Suprapubic skin (tissue), 4 donors: Measurements from ENCODE around the gene STKLD1. TPM values are rescaled to one million over a fixed set of nuclear protein-coding genes. Genes with fewer than 3 reads are reported as not detected.

ENCODE experiments used
- DNase-seq, 2 donors: peaks; one replicate each; pipeline ENCODE4 v3.0.0-alpha.2; 2019; ENCODE audit warnings: low spot score in 2 of 2
- H3K27ac ChIP-seq: fragments of 200-600 bp; sonication (generic); one replicate; pipeline ENCODE4 v1.5.1; 2019
- H3K27me3 ChIP-seq: fragments of 200-600 bp; sonication (generic); one replicate; pipeline ENCODE4 v1.5.1; 2019
- H3K36me3 ChIP-seq: fragments of 200-600 bp; sonication (generic); one replicate; pipeline ENCODE4 v1.5.1; 2019
- H3K4me1 ChIP-seq: fragments of 200-600 bp; sonication (generic); one replicate; pipeline ENCODE4 v1.5.1; 2019
- H3K4me3 ChIP-seq: fragments of 200-600 bp; sonication (generic); one replicate; pipeline ENCODE4 v1.5.1; 2019; ENCODE audit warnings: mild to moderate bottlenecking
- H3K9me3 ChIP-seq: fragments of 200-600 bp; sonication (generic); one replicate; pipeline ENCODE4 v1.5.1; 2019
- CTCF ChIP-seq, 2 donors: fragments of 200-600 bp in 1 of 2; fragments of 450-650 bp in 1 of 2; sonication (generic) in 1 of 2; IDR thresholded peaks; one replicate each; pipeline ENCODE4 v1.5.1; 2016 to 2019; ENCODE audit warnings: antibody characterized with exemption in 2 of 2, mild to moderate bottlenecking in 1 of 2, moderate library complexity in 1 of 2
- EP300 ChIP-seq: sonication (generic); formaldehyde crosslinking; IDR thresholded peaks from one replicate; pipeline ENCODE4 v1.6.1; 2017; ENCODE audit warnings: antibody characterized with exemption
- POLR2A ChIP-seq, 2 donors: fragments of 450-650 bp; IDR thresholded peaks; one replicate each; pipeline ENCODE4 v1.6.1; 2017; ENCODE audit warnings: antibody characterized with exemption in 2 of 2, mild to moderate bottlenecking in 2 of 2, moderate library complexity in 2 of 2
- POLR2AphosphoS5 ChIP-seq, 3 donors: sonication (generic); formaldehyde crosslinking; IDR thresholded peaks; one replicate each; pipeline ENCODE4 v1.6.1; 2017; ENCODE audit warnings: antibody characterized with exemption in 3 of 3
- WGBS: methylation state at CpG from one replicate; pipeline ENCODE4 v1.1.5; 2018; 5-methylcytosine and 5-hydroxymethylcytosine counted together
- total RNA-seq, 4 donors: library from RNA; depleted of rRNA; stranded (reverse); fragments of >200 nt; gene quantifications; one replicate each; pipeline ENCODE4 v1.1.0, GENCODE V29; 2016

STKLD1 gene
- total RNA-seq, 4 donors from 2014 or later, result 1.8 to 4.2 (median 2.3) TPM; not detected in 1

- peaks cover 87% of the 10 kb centered on the region for H3K4me1 ChIP-seq
- H3K4me3 ChIP-seq, result no peak overlapping the region
- DNase-seq, result no peak
- no peak for TF ChIP-seq POLR2A (IDR thresholded peaks at IDR 0.05)
- TF ChIP-seq EP300, result no peak
- TF ChIP-seq POLR2AphosphoS5 (IDR thresholded peaks at IDR 0.05), result no peak
- no peak for TF ChIP-seq CTCF (IDR thresholded peaks at IDR 0.05)
- H3K36me3 ChIP-seq, result peaks cover 41% of the 10 kb centered on the region
- peak overlapping the region; percentile 8 for H3K27ac ChIP-seq
- no peaks in the 10 kb centered on the region for H3K9me3 ChIP-seq
- H3K27me3 ChIP-seq, result no peaks in the 10 kb centered on the region
- WGBS, result 44% methylated on average over 16 of the region's 18 CpGs
Measured at GRCh38 chr9:133368249-133368881, 7.8 kb upstream of the STKLD1 start.

- DNase-seq, result no peak
- no peaks in the 10 kb centered on the region for H3K9me3 ChIP-seq
- peaks cover 30% of the 10 kb centered on the region for H3K36me3 ChIP-seq
- H3K4me3 ChIP-seq, result no peak overlapping the region
- peaks cover 87% of the 10 kb centered on the region for H3K4me1 ChIP-seq
- WGBS, result 78% methylated on average over 6 of the region's 6 CpGs
- H3K27me3 ChIP-seq, result no peaks in the 10 kb centered on the region
- no peak for TF ChIP-seq POLR2A (IDR thresholded peaks at IDR 0.05)
- TF ChIP-seq POLR2AphosphoS5 (IDR thresholded peaks at IDR 0.05), result no peak
- TF ChIP-seq CTCF (IDR thresholded peaks at IDR 0.05), result no peak
- TF ChIP-seq EP300, result no peak
- H3K27ac ChIP-seq, result no peak overlapping the region
Measured at GRCh38 chr9:133369422-133369821, 6.7 kb upstream of the STKLD1 start.

- WGBS, result 90% methylated on average over 7 of the region's 7 CpGs
- H3K4me1 ChIP-seq, result peaks cover 88% of the 10 kb centered on the region
- no peaks in the 10 kb centered on the region for H3K27me3 ChIP-seq
- no peaks in the 10 kb centered on the region for H3K9me3 ChIP-seq
- no peak overlapping the region for H3K4me3 ChIP-seq
- no peak for DNase-seq
- H3K36me3 ChIP-seq, result peaks cover 26% of the 10 kb centered on the region
- H3K27ac ChIP-seq, result no peak overlapping the region
- TF ChIP-seq EP300, result no peak
Measured at GRCh38 chr9:133369933-133370332, 6.2 kb upstream of the STKLD1 start.

DNA sequence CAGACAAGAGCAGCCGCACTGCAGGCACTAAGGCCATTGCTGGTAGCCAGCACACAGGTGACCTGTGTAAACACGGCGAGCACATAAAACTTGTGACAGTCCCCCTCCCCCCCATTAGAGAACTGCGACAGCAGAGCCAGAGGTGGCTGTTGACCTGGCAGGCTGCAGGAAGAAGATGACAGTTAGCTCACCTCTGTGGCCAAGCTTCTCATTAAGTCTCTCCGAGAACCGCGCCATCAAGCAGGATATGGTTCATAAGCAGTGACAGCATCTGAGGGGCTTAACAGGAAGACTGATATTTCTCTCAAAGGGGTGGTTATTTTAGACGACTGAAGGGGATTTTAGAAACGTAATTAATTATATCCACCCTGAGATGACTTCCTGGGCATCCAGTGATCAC, 5.5 kb upstream of the STKLD1 start:
- H3K4me3 ChIP-seq, result no peak overlapping the region
- H3K4me1 ChIP-seq, result peaks cover 86% of the 10 kb centered on the region
- peaks cover 19% of the 10 kb centered on the region for H3K36me3 ChIP-seq
- no peaks in the 10 kb centered on the region for H3K27me3 ChIP-seq
- 76% methylated on average over 7 of the region's 9 CpGs for WGBS
- H3K9me3 ChIP-seq, result no peaks in the 10 kb centered on the region
- TF ChIP-seq EP300 (no peak), POLR2A (IDR thresholded peaks at IDR 0.05) (no peak), CTCF (IDR thresholded peaks at IDR 0.05) (no peak), POLR2AphosphoS5 (IDR thresholded peaks at IDR 0.05) (no peak)
- H3K27ac ChIP-seq, result no peak overlapping the region
- DNase-seq, result no peak

- Histone ChIP-seq H3K27ac (no peak overlapping the region), H3K27me3 (no peaks in the 10 kb centered on the region), H3K36me3 (peaks cover 14% of the 10 kb centered on the region), H3K9me3 (no peaks in the 10 kb centered on the region), H3K4me3 (no peak overlapping the region), H3K4me1 (peaks cover 83% of the 10 kb centered on the region)
- TF ChIP-seq EP300 (no peak), POLR2AphosphoS5 (IDR thresholded peaks at IDR 0.05) (no peak), POLR2A (IDR thresholded peaks at IDR 0.05) (no peak), CTCF (IDR thresholded peaks at IDR 0.05) (no peak)
- 35% methylated on average over 8 of the region's 12 CpGs for WGBS
- no peak for DNase-seq
Measured at GRCh38 chr9:133371261-133371711, 4.9 kb upstream of the STKLD1 start.

GRCh38 chr9:133372144-133372543, 4.0 kb upstream of the STKLD1 start:
- H3K4me3 ChIP-seq, result no peak overlapping the region
- peaks cover 7% of the 10 kb centered on the region for H3K36me3 ChIP-seq
- H3K9me3 ChIP-seq, result no peaks in the 10 kb centered on the region
- peaks cover 88% of the 10 kb centered on the region for H3K4me1 ChIP-seq
- no peak overlapping the region for H3K27ac ChIP-seq
- DNase-seq, result no peak
- no peaks in the 10 kb centered on the region for H3K27me3 ChIP-seq
- WGBS, result 50% methylated on average over 7 of the region's 7 CpGs
- TF ChIP-seq EP300 (no peak), POLR2A (IDR thresholded peaks at IDR 0.05) (no peak), POLR2AphosphoS5 (IDR thresholded peaks at IDR 0.05) (no peak), CTCF (IDR thresholded peaks at IDR 0.05) (no peak)
